NCI-H128 (cell line): ENCODE measurements around the gene UNC13B.
A peak's percentile ranks its signal among the peaks of the same experiment; 100 is the strongest.

Experiments used
- DNase-seq: peaks from one replicate; lab custom pipeline; 2025; ENCODE audit not compliant: unreplicated experiment; lab: John Stamatoyannopoulos, UW

Gene UNC13B

DNA sequence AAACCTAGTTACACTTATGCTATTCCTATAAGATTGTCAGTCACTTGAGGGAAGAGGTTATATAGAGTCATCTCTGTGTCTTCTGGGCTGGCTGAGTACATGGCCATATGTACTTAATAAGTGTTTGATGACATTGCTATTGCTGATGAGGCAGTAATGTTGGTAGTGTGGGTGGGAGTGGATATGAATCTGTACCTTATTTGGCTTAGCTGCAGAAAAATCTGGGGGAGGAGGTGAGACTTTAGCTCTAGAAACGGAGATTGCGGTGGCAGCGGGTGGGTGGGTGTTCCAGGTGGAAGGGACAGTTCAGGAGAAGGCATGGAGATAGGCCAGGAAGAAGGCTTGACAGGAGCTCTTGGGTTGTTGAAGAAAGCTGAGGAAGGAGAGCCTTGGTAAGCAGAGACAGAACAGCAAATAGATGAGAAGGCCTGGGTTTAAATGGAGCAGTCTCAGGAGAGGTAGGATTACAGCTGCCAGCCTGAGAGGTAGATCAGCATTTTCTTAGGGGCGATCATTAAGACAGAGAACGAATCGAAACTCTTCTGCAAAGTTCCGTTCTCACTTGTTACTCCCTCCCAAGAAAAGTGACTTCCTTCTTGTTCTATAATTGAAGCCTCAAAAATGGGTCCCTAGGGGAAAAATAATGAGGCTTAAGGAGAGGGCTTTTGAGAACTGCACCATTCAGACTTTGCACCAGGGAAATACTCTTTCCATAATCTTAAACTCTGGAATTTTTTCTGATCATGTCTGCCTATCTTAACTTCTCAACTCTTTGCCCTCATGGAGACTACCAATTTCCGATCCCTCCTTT is 160.5 kb downstream of the UNC13B start:
- no peak for DNase-seq

DNA sequence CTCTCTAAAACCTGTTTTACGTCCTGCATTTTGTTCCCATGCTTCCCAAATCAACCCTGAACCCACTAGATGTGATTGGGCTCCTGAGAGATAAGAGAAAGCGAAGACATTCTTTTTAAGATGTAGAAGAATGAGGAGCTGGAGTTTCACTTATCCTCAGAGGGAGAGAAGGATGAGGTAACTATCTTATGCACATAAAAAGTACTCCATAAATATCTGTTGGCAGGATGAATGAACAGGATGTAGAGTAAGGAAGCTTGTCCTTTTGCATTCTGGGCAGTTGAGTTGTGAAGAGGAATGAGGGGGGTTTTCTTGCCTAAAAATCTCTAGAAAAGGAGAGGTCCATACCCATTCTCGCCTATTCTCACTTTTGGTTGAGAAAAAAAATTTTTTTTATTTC is 163.2 kb downstream of the UNC13B start:
- DNase-seq: no peak

DNA sequence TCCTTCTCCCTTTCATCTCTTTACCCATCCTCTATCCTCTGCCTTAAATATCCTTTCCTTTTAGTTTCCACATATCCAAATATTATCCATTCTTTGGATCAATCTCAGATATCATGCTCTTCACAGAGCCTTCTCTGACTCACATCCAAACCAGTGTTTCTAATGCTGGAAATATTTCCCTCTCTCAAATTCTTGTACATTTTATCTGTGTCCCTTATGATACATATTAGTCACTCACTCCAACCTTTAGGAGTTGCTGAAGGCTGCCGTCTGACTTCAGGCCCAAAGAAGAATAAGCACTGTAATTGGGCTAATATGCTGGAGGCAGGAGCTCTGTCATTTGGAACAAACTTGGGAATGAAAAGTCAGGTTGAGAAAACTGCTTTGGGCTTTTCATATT is 171.7 kb downstream of the UNC13B start:
- DNase-seq: no peak

DNA sequence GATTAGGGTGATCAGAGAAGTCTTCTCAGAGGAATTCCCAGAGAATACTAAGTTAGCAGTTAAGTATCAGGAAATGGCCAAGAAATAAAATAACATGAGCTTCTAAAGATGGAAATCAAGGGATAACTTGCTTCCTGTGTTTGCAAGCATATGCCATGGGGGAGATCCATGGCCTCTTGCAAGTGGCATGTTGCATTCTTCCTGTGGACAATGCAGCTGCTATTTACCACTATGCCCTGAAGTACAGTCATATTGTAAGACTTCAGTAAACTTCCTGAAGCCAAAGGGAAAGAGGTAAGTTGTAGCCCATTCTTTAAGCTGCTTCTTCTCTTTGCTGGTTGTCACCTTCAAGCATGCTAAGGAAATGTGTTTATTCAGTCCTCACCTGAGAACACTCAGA is 173.4 kb downstream of the UNC13B start:
- no peak for DNase-seq

DNA sequence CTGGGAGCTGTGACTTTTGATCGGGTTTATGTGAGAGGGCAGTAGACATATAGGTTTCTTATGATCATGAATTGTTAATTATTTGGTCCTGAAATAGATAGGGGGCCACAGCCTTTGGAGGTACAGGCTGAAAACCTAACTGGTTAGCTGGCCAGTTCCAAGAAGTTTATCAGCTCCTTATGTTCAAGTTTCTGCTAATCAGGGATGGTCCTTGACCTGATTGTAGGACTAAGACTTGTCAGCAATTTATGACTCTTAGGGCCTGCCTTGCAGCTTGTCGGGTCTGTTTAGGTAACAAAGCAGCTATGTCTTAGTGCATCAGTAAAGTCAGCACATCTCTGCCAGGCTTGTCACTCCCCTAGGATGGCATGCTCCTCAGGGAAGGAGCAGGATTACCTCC is 176.3 kb downstream of the UNC13B start:
- DNase-seq: no peak

DNA sequence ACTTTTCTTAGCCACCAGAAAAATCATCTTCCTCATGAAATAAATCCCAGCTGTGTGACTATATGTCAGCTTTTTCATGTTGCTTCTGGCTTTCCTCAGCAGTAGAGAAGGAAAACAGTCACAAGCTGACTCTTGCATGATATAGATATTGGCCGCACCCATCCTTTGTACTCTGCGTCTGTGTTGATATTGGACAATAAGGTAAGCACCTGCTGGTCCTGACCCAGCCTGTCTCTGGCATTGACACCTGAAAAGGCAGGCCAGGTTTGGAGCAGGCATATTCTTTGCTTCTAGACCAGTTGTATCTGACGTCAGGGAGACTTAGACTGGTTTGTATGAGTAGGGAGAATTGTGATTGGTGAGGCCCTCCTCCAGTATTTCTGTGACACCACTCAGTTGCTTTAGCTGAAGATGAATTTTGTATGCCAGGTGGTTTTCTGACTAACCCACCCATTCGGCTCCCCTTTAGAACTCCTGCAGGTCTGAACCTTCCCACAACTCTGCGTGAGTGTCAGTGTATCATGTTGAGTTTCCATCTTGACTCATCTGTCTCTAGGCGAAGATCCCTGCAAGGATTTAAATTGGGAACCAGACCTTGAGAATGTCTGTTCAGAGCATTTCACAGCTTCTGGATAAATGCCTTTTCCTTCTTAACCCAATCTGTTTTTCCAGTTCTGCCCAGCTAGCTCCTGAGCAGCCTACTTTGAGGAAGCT is 176.9 kb downstream of the UNC13B start:
- DNase-seq: no peak

DNA sequence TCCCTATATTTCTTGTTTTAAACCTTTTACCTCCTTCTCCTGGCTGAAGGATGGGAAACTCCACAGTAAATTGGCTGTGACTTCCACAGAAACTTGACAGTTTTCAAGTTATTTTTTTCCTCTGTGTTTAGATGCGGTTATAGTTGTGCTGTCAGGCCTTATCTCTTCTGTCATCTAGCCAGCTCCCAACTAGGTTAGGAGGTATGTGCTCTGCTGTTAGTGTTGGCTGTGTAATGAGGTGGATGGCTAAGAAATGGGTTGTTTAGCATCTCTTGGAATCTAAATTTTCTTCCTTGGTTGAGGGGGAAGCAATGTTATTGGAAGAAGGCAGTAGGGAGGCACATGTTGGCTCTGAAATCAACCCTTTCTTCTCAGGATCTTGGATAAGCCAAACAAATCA is 178.2 kb downstream of the UNC13B start:
- no peak for DNase-seq

DNA sequence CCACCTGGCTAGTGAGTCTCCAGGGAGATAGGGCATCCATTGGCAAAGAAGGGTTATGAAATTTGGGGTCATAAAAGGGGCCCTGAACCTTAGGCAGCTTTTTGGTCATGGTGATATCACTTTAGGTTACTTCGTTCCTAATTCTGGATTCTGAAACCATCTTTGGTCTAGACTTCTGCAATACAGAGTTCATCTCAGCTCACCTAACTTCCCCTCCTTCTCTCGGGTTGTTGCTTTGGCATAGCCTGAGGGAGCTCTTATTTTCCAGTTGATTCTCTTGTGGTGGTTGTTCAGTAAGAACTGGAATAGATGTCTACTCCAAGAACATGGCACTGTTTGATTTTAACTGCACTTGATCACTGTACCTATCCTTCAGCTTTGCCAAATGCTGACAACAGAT is 179.2 kb downstream of the UNC13B start:
- DNase-seq: no peak

DNA sequence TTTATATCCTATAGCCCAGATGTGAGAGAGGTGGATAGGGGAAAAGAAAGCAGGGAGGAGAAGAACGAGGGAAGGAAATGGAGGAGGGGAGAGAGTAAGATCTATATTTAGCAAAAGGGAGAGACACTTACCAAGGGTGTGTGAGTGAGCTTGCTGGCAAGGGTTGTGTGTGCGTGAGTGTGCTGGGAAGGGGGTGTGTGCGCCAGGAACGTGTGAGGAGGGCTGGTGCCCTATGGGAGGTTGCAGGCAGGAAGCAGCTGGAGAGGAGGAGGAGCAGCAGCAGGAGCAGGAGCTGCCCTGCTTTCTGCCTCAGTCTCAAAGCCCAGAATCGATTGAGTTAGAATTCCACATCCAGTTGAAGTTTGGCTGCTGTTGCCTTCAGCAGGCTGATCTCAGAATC is 179.8 kb downstream of the UNC13B start:
- no peak for DNase-seq

DNA sequence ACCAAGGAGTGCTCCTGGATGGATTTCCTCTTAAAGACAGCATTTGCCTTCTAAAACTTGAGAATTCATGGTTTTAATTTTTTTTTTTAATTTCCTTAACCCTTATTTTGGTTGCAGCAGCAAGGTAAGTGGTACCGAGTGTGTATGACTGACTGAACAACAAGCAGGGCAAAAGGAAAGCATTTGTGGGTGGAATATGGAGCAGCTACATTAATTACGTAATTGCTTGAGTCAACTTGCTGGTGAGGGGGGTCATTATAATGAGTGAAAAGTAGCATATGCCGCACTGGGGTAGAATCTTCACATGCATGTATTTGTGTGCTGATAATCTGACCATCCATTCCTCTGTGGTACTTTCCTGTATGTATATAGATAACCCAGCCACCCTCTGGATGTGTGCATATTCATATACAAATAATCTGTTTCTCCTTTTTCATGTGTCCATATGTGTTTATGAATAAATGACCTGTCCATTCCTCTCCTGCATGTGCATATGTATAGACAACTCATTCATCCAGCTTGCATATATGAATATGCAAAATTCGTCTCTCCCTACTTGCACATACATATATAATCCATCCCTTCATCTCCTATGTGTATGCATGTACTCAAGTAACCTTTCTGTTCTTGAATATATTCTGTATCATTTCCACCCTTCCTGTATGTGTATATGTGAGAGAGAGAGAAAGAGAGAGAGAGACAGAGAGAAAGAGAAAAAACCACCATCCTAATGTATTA is 180.6 kb downstream of the UNC13B start:
- DNase-seq: no peak

DNA sequence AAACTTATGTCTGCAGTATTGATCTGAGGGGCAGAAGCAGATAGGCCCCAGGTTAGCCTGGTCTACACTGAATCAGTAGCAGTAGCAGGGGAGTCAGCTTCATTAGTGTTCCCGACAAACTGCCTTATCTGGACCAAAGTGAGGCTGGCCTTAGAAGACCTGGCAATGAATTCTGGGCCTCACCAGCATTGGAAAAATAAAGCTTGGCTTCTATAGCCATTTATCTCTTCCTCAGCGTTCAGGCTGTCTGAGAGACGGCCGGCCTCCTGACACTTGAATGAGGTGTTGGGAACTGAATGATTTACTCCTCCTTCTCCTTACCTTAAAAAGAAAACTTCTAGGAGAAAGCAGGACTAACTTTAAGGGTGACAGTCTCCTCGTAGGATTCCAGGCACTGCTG is 186.3 kb downstream of the UNC13B start:
- no peak for DNase-seq

DNA sequence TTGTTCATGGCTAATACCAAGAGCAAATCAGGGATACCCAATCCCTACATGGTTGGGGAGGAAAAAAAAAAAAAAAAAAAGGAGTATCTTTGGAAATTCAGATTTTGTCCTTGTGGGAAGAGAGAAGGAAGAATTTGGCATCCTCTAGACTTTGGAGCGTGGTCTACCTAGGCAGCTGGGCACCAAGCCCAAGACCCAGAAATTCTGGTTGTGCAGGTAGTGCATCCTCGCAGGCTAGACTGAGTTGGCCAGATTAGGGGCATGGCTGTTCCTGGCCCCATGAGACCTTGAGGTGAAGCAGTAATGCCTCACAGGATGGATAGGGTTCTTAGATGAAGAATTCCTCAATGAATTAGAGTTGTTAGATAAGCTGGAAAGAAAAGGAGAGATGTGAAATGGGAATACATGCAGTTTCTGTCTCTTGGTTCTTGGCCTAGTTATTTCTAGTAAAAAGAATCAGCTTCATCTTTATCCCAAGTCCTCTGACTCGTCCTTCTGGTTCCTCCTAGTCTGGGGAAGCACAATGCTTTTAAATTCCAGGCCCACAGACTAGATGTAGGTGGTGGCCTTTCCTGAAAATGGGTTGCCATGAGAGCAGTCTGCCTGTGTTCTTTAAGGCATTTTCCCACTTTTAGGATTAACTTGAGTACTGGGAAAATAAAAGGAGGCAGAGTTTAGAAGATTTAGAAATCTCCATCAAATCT is 187.6 kb downstream of the UNC13B start:
- no peak for DNase-seq

DNA sequence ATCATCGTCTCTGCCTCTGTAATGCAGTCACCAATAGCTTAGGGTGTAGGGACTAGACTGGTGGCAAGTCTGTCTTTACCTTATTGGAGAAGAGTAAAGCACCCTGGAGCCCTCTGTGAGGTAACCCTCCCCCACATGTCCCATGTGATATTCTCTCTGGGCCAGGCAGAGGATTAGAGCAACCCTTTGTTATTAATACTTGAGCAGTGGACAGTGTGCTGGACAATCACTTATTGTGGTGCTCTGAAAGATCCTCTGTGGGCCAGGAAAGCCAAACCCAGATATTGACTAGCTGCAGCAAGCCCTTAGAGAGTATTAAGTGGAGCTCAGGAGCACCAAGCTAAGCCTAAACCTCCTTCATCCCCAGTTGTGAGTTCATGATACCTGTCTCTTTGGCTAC is 188.4 kb downstream of the UNC13B start:
- DNase-seq: no peak

DNA sequence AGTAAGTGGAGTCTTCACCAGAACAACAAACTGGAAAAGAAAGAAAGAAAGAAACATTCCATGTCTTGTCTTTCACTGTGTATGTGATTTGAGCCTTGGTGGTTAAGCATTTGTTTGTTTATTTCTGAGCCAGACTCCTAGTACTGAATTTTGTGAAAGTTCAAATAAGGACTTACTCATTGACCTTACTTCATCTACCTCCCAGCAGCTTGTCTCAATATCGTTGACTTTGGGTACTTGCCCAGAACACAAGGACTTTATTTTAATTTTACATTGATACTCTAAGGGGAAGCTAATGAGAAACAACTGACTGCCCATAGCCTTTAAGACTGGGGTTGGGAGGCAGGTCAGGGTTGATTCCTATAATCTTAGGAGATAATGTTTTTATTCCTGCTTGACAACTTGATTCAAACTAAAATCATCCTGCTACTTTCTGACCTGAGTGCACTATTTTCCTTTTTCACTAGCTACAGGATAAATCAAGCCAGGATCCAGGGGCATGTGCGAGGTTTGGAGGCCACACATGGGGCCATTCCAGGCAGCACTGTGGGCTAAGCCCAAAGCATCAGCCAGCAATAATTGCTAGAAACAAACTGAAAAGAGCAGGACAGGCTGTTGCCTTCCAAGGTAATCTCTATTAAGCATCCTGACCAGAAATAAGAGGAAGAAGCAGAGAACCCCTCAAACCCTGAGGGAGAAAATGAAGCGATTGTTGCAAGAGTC is 189.2 kb downstream of the UNC13B start:
- DNase-seq: no peak

DNA sequence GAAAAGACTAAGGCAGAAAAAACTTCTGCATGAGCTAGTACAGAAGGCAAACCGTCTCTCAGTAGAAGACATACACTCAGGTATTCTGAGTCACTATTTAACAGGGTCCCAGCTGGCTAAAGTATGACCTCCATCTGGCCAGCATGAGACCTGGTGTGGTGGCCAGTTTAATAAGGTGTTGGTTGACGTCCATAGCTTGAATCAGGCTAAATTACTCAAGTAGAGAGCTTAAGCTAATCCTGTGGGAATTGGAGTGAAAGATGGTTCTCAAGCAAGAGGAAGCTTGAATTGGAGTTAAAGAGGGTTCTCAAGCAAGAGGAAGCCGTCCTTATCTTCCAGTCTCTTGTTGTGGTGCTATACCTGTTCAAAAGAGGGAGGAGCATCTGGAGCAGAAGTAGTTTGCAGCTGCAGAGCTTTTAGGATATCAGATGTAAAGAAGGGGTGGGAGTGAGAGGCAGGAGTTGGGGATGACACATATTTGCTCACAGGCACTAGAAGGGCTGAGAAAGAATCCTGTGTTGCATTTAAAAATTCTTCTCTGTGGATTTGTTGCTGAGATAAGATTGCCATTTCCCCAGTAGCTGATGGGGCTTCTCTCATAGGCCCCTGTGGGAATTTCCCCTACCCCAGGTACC is 192.0 kb downstream of the UNC13B start:
- DNase-seq: no peak

DNA sequence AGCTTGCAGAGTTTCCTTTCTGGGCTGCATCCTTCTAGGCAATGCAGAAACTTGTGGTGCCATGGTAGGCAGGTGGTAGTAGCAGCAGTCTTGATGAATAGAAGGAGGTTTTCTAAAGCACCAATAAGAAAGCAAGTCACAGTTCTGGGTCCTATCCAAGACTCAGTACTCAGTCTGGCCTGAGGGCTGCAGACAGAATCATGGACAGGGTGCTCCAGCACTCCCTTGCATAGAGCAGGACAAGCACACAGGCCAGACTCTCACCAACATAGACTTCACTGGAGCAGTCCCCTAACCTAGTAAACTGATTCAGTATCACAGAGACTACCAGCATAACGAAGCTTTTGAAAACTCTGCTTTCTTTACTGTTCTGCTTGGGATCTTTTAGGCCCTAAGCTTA is 194.1 kb downstream of the UNC13B start:
- DNase-seq: no peak

DNA sequence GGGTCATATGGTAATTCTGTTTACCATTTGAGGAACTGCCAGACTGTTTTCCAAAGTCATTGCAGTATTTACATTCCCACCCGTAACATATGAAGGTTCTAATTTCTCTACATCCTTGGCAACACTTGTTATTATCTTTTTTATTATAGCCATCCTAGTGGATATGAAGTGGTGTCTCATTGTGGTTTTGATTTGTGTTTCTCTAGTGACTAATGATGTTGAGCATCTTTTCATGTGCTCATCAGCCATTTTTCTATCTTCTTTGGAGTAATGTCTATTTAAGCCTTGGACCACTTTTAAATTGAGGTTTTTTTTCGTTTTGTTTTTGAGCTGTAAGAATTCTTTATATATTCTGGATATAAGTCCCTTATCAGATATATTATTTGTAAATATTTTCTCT is 195.3 kb downstream of the UNC13B start:
- no peak for DNase-seq

DNA sequence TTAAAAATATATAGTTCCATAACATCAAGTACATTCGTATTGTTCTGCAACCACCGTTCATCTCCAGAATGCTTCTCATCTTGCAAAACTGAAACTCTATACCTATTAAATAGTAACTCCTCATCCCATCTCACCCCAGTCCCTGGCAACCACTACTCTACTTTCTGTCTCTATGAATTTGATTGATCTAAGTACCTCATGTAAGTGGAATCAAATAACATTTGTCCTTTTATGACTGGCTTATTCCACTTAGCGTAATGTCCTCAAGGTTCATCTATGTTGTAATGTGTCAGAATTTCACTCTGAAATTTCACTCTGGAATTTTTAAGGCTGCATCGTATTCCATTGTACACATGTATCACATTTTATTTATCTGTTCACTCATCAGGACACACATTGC is 196.0 kb downstream of the UNC13B start:
- peak; percentile 43 for DNase-seq

DNA sequence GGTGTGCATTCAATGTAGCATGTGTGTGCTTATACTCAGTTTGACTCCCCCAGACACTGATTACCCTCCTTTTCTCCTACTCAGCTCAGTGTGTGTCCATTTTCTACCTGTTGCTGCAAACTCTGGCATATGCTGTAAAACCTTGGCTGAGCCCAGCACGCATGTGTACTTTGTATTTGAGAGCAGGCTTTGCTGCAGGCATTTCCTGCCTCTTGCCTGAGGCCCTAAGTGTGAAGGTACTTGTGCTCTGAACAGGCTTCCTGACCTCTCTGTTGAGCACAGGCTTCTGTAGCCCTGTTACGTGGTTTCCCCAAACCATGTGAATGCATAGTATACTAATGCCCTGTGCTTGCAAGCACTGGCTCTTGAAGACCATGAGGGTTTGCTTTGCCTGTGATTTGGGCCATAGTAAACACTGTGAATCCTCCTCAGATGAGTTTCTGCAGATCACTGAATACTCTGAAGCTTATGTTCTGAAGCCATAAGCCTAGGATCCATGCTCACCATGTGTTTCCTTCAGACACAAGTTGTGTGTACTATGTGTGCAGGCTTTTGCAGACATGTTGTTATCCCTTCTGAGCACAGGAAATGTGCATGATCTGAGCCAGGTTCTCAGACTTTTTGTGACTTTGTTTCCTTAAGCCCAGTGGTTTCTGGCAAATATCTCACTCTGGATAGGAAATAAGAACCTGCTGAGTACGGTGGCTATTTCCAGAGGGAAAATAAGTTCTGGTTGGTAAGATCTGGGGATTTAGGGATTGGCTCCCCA is 203.2 kb downstream of the UNC13B start:
- DNase-seq: no peak

DNA sequence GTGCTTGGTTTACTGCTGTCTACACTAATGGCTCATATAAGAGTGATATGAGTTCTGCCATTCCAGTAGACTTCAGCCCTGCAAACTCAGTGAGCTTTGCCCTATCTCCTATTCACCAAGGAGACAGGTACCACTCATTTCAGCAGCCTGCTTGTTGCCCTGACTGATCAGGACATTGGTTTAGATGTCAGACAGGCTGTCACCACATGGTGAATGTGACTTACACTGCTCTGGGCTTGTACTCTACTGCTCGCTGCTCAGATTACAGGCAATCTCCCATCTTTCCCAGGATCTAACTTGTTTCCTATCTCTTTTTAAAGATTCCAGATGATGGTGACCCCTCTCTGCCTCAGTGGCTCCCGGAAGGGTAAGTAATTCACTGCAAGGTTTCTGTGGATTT is 204.8 kb downstream of the UNC13B start:
- DNase-seq: no peak
